ENCODE results near the gene NUDT22.
A peak's percentile ranks its signal among the peaks of the same experiment; 100 is the strongest.

Gene NUDT22

GRCh38 chr11:64259533-64260067 is 33.5 kb downstream of the NUDT22 start:
- no peak for DNase-seq

DNA sequence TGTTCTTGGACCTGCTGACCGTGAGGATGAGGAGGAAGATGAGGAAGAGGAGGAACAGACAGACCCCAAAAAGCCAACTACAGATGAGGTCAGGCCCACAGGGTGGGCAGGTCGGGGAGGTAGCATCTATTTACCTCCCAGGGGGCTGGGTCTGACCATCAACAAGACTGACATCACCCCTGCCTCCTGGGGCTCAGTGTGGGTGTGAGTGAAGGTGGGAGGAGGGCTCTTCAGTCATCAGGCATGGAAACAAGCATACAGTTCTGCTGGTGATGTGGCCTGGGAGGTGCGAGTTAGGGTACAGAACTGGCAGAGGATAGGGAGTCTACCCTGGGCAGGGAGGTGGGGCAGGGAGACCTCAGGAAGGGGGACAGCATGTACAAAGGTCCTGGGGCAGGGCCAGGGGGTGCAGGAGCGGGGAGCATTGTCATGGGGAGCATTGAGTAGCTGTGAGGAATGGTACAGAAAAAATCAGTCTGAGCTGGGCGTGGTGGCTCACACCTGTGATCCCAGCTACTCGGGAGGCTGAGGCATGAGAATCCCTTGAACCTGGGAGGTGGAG is 34.2 kb downstream of the NUDT22 start:
- no peak for DNase-seq

GRCh38 chr11:64261556-64262080 is 35.5 kb downstream of the NUDT22 start:
- no peak for DNase-seq

- DNase-seq, result no peak
Observed at GRCh38 chr11:64262271-64263002, 36.4 kb downstream of the NUDT22 start.

DNA sequence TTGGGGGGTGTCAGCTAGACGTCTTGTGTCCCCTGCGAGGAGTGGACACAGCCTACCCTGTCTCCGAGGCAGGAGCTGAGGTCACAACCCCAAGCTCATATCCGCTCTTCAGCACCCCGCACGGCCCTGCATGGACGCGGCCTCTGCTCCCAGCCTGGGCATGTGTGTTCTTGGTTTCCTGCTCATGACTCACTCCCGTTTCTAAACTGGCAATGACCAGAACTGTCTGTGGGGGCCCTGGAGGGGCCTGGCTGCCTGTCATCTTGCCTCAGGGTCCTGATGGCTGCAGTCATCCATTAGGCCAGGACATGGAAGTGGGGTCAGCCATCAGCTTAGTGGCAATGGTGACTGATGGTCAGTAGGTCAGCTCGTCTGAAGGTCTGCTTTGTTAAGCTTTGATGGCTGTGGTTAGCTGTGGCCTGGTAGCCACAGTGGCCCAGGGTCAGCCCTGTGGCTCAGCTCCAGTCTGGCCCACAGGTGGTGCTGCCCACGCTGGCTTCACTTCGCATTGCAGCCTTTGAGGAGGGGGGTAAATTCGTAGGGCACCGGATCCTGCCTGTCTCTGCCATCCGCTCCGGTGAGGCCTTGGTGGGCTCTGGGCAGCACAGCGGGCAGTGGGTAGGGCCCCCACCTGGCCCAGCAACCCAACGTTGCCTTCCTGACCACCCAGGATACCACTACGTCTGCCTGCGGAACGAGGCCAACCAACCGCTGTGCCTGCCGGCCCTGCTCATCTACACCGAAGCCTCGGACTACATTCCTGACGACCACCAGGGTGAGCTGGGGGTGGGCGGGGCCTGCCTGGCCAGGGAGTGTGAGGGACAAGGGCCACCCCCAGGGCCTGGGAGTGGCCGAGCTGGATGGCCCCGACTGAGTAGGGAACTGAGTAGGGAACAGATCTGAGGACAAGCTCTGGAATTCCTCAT is 37.2 kb downstream of the NUDT22 start:
- no peak for DNase-seq

DNA sequence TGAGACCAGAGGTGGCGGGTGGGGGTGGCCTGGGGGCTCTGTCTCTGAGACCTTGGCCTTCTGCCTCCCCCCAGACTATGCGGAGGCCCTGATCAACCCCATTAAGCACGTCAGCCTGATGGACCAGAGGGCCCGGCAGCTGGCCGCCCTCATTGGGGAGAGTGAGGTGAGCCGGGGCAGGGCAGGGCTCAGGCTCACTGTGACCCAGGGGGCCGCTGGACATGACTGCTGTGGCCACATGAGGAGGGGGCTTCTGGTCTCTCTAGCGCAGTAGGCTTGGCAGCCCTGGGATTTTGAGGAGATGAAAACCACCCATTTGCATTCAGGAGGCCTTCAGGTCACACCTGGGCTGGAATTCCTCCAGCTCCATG is 37.9 kb downstream of the NUDT22 start:
- DNase-seq, result no peak

- no peak for DNase-seq
Observed at GRCh38 chr11:64264371-64264852, 38.3 kb downstream of the NUDT22 start.

GRCh38 chr11:64265176-64266160 is 39.4 kb downstream of the NUDT22 start:
- DNase-seq, result no peak

- DNase-seq, result no peak
Observed at GRCh38 chr11:64266339-64266738, 40.3 kb downstream of the NUDT22 start.

GRCh38 chr11:64267207-64267945 is 41.3 kb downstream of the NUDT22 start:
- DNase-seq, result no peak

- no peak for DNase-seq
Observed at GRCh38 chr11:64268025-64268892, 42.2 kb downstream of the NUDT22 start.

DNA sequence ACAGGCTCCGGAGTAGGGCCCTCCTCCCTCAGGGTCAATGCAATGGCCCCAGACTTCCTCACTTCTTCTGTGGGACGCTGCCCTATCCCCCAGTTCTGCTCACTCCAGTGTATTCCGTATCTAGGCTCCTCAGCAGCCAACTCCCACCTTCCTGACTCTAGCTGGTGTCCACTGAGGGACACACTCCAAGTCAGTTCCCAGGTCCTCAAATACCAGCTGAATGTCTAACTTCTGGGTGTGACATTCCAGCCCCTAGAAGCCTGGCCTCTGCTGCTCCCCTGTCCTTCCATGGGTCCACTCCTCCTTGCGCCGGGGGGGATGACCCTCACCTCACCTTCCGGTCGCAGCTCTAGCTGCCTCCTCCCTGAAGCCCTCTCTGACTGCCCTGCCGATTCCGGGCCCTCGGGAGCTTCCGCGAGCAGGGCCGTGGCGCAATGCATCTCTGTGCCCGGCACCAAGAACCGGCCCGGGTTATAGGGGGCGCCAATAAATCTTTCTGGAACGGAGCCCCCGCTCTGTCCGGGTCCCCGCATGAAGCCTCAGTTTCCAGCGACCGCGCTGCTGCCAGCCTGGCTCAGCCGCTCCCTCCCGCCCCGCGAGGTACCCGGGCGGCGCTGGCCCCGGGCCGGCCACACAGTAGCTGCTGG is 42.9 kb downstream of the NUDT22 start:
- peak; percentile 74 for DNase-seq

GRCh38 chr11:64269540-64270220 is 43.6 kb downstream of the NUDT22 start:
- DNase-seq, result peak; percentile 98

GRCh38 chr11:64275031-64275800 is 49.1 kb downstream of the NUDT22 start:
- DNase-seq, result no peak

DNA sequence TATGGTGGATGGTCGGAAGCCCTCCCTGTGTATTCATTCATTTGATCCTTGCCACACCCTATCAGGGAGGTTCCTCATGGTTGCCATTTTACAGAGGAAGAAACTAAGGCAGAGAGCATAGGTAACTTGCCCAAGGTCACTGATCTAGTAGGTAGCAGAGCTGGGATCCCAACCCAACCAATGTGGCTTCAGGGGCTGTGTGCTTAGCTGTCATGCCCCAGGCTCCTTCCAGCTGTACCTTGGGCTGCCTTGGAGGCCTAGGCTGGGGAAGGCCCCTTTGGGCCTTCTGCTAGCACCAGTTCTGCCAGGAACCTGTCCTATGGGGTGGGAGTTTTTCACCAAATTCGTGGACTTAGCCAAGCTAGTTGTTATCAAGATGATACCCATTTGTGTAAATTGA is 49.8 kb downstream of the NUDT22 start:
- no peak for DNase-seq

GRCh38 chr11:64276653-64277431 is 50.8 kb downstream of the NUDT22 start:
- no peak for DNase-seq

GRCh38 chr11:64278576-64279190 is 52.6 kb downstream of the NUDT22 start:
- DNase-seq, result no peak

All from stimulated activated CD4-positive, alpha-beta T cell treated with anti-CD3 and anti-CD28 coated beads, Interleukin-15, amount 100 ng/mL, for 24 hours (primary cell).